Stomach (tissue), 4 donors: Measurements from ENCODE around the gene PLCB3.

Experiments used
- CTCF ChIP-seq, 7 experiments: fragments of 450-650 bp in 4 of 7; fragments of 200-600 bp in 3 of 7; sonication (generic) in 3 of 7; IDR thresholded peaks; one replicate each; pipeline ENCODE4 v1.5.1; 2016 to 2019; ENCODE audit warnings: antibody characterized with exemption in 7 of 7, control low read depth in 2 of 7, mild to moderate bottlenecking in 1 of 7
- POLR2AphosphoS5 ChIP-seq, 3 donors: sonication (generic); formaldehyde crosslinking; IDR thresholded peaks; one replicate each; pipeline ENCODE4 v1.6.1; 2016; ENCODE audit warnings: antibody characterized with exemption in 3 of 3

GRCh38 chr11:64299847-64300648 lies 48.7 kb downstream of the PLCB3 start, which contains the start of gene CATSPERZ:
- TF ChIP-seq CTCF (IDR thresholded peaks at IDR 0.05) (no peak), POLR2AphosphoS5 (IDR thresholded peaks at IDR 0.05) (no peak)
